ENCODE results near the gene WRAP53. TPM values are rescaled to one million over a fixed set of nuclear protein-coding genes. Genes with fewer than 3 reads are reported as not detected.
A peak's percentile ranks its signal among the peaks of the same experiment; 100 is the strongest.

Gene WRAP53
- total and polyA plus RNA-seq, 2 of the 13 experiments (the other 11 are each of a cell fraction or from before 2014, with no cell fraction given) = 7.0 to 19.5 TPM

DNA sequence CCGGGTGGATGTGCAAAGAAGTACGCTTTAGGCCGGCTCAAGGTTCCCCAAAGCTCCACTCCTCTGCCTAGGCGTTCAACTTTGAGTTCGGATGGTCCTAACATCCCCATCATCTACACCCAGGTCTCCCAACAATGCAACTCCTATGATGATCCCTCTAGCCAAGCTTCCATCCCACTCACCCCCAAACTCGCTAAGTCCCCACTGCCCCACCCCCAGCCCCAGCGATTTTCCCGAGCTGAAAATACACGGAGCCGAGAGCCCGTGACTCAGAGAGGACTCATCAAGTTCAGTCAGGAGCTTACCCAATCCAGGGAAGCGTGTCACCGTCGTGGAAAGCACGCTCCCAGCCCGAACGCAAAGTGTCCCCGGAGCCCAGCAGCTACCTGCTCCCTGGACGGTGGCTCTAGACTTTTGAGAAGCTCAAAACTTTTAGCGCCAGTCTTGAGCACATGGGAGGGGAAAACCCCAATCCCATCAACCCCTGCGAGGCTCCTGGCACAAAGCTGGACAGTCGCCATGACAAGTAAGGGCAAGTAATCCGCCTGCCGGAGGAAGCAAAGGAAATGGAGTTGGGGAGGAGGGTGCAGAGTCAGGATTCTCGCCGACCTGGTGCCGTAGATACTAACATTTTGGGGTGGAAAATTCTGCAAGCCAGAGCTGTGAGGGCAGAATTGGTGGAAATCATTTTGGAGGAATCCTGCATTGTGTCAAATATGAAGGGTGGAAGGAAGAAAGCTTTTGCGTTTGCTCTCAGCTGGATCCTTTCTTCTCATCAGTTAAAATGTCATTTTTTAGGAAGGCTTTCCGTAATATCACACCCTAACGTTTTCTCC, 987 bp upstream of the WRAP53 start, which contains the start of gene TP53 (continued):
- TF ChIP-seq, protein P1, sequence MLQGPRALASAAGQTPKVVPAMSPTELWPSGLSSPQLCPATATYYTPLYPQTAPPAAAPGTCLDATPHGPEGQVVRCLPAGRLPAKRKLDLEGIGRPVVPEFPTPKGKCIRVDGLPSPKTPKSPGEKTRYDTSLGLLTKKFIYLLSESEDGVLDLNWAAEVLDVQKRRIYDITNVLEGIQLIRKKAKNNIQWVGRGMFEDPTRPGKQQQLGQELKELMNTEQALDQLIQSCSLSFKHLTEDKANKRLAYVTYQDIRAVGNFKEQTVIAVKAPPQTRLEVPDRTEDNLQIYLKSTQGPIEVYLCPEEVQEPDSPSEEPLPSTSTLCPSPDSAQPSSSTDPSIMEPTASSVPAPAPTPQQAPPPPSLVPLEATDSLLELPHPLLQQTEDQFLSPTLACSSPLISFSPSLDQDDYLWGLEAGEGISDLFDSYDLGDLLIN (CRISPR knock-in tag; IDR thresholded peaks at IDR 0.05; ENCODE audit: borderline replicate concordance) = 0 out of 2 replicates have a peak, but pooled peaks have one; percentile 35
- TF ChIP-seq LRRFIP1 (CRISPR knock-in tag; conservative IDR thresholded peaks at IDR 0.05) = no peak
- TF ChIP-seq ZSCAN31 (CRISPR knock-in tag; IDR thresholded peaks at IDR 0.05; ENCODE audit: low read depth) = 0 out of 2 replicates have a peak, but pooled peaks have one; percentile 32
- TF ChIP-seq RFX3 (CRISPR knock-in tag; IDR thresholded peaks at IDR 0.05) = no peak
- TF ChIP-seq SPEN (CRISPR knock-in tag; IDR thresholded peaks at IDR 0.05; ENCODE audit: low read depth) = no peak
- no peak for TF ChIP-seq ZNF20 (CRISPR knock-in tag; IDR thresholded peaks at IDR 0.05)
- TF ChIP-seq ZNF235 (CRISPR knock-in tag; IDR thresholded peaks at IDR 0.05; ENCODE audit: borderline replicate concordance) = no peak
- peak; percentile 45 for TF ChIP-seq RBM39 (IDR thresholded peaks at IDR 0.05; ENCODE audit: low read depth, low read length, poor library complexity, severe bottlenecking)
- TF ChIP-seq ZNF75D (CRISPR knock-in tag; IDR thresholded peaks at IDR 0.05; ENCODE audit: borderline replicate concordance) = no peak
- no peak for TF ChIP-seq JUND (CRISPR knock-in tag; IDR thresholded peaks at IDR 0.05)
- TF ChIP-seq ZNF883 (CRISPR knock-in tag; IDR thresholded peaks at IDR 0.05; ENCODE audit: not compliant biosample characterization) = no peak
- no peak for TF ChIP-seq ZNF746 (CRISPR knock-in tag; IDR thresholded peaks at IDR 0.05)
- TF ChIP-seq KAT2B (IDR thresholded peaks at IDR 0.05; ENCODE audit: borderline replicate concordance, low read depth, low read length) = no peak
- TF ChIP-seq FOSL2 (CRISPR knock-in tag; IDR thresholded peaks at IDR 0.05) = peak; percentile 56
- no peak for TF ChIP-seq ZNF7 (CRISPR knock-in tag; IDR thresholded peaks at IDR 0.05)
- TF ChIP-seq BCL6 (CRISPR knock-in tag; IDR thresholded peaks at IDR 0.05) = no peak
- TF ChIP-seq KLF9 (CRISPR knock-in tag; IDR thresholded peaks at IDR 0.05; ENCODE audit: low read depth) = no peak; the same call in 1 of the 2 replicates
- no peak for TF ChIP-seq SRY (CRISPR knock-in tag; IDR thresholded peaks at IDR 0.05)
- peak; percentile 83 for TF ChIP-seq HCFC1 (IDR thresholded peaks at IDR 0.05; ENCODE audit: low read depth, low read length)
- TF ChIP-seq ZSCAN25 (CRISPR knock-in tag; IDR thresholded peaks at IDR 0.05) = no peak; the same call in 1 of the 2 replicates
- no peak for TF ChIP-seq SETDB1 (CRISPR knock-in tag; IDR thresholded peaks at IDR 0.05; ENCODE audit: borderline replicate concordance)
- TF ChIP-seq ZNF619 (CRISPR knock-in tag; IDR thresholded peaks at IDR 0.05) = no peak; the same call in 1 of the 2 replicates
- TF ChIP-seq ZNF773 (CRISPR knock-in tag; IDR thresholded peaks at IDR 0.05; ENCODE audit: borderline replicate concordance) = no peak
- TF ChIP-seq, protein P2, sequence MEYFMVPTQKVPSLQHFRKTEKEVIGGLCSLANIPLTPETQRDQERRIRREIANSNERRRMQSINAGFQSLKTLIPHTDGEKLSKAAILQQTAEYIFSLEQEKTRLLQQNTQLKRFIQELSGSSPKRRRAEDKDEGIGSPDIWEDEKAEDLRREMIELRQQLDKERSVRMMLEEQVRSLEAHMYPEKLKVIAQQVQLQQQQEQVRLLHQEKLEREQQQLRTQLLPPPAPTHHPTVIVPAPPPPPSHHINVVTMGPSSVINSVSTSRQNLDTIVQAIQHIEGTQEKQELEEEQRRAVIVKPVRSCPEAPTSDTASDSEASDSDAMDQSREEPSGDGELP (IDR thresholded peaks at IDR 0.05; ENCODE audit: borderline replicate concordance, low read depth) = peak; percentile 41; the same call in 1 of the 2 replicates
- TF ChIP-seq TFDP2 (CRISPR knock-in tag; IDR thresholded peaks at IDR 0.05) = peak; percentile 91
- TF ChIP-seq CBX1 (IDR thresholded peaks at IDR 0.05; ENCODE audit: low read depth) = peak; percentile 7
